ENCODE data around the gene C4orf51.

The C4orf51 gene

GRCh38 chr4:145756244-145756643 lies 76.3 kb downstream of the C4orf51 start:
- no peak for DNase-seq (ENCODE audit: low spot score)

GRCh38 chr4:145757188-145757587 lies 77.2 kb downstream of the C4orf51 start:
- no peak for DNase-seq (ENCODE audit: low spot score)

- DNase-seq (ENCODE audit: low spot score), result no peak
Measured at GRCh38 chr4:145760176-145760575, 80.2 kb downstream of the C4orf51 start.

- DNase-seq (ENCODE audit: low spot score), result no peak
Measured at GRCh38 chr4:145760961-145761929, 81.3 kb downstream of the C4orf51 start.

- no peak for DNase-seq (ENCODE audit: low spot score)
Measured at GRCh38 chr4:145762719-145763118, 82.8 kb downstream of the C4orf51 start.

GRCh38 chr4:145763399-145763798 lies 83.5 kb downstream of the C4orf51 start:
- no peak for DNase-seq (ENCODE audit: low spot score)

- DNase-seq (ENCODE audit: low spot score), result no peak
Measured at GRCh38 chr4:145766273-145766672, 86.3 kb downstream of the C4orf51 start.

- no peak for DNase-seq (ENCODE audit: low spot score)
Measured at GRCh38 chr4:145769450-145770037, 89.6 kb downstream of the C4orf51 start.

- DNase-seq (ENCODE audit: low spot score), result no peak
Measured at GRCh38 chr4:145770124-145770523, 90.2 kb downstream of the C4orf51 start.

- no peak for DNase-seq (ENCODE audit: low spot score)
Measured at GRCh38 chr4:145772347-145772746, 92.4 kb downstream of the C4orf51 start.

GRCh38 chr4:145773581-145774234 lies 93.8 kb downstream of the C4orf51 start:
- no peak for DNase-seq (ENCODE audit: low spot score)

GRCh38 chr4:145774473-145774872 lies 94.5 kb downstream of the C4orf51 start:
- no peak for DNase-seq (ENCODE audit: low spot score)

- DNase-seq (ENCODE audit: low spot score), result no peak
Measured at GRCh38 chr4:145775406-145775805, 95.5 kb downstream of the C4orf51 start.

GRCh38 chr4:145776208-145776607 lies 96.3 kb downstream of the C4orf51 start:
- DNase-seq (ENCODE audit: low spot score), result no peak

- no peak for DNase-seq (ENCODE audit: low spot score)
Measured at GRCh38 chr4:145779319-145779801, 99.4 kb downstream of the C4orf51 start.

- no peak for DNase-seq (ENCODE audit: low spot score)
Measured at GRCh38 chr4:145781351-145781750, 101.4 kb downstream of the C4orf51 start.

Measured in kidney tubule cell (primary cell).